Tibial nerve (tissue), 4 donors: ENCODE results near the gene WFDC8.

ENCODE experiments used
- CTCF ChIP-seq, 5 experiments: fragments of 200-600 bp in 3 of 5; fragments of 450-650 bp in 2 of 5; sonication (generic) in 3 of 5; IDR thresholded peaks; one replicate each; pipeline ENCODE4 v1.5.1; 2016 to 2019; ENCODE audit warnings: antibody characterized with exemption in 5 of 5, mild to moderate bottlenecking in 3 of 5, moderate library complexity in 2 of 5
- EP300 ChIP-seq, 2 donors: sonication (generic); formaldehyde crosslinking; IDR thresholded peaks; one replicate each; pipeline ENCODE4 v1.6.1; 2017; ENCODE audit warnings: antibody characterized with exemption in 2 of 2, mild to moderate bottlenecking in 1 of 2

DNA sequence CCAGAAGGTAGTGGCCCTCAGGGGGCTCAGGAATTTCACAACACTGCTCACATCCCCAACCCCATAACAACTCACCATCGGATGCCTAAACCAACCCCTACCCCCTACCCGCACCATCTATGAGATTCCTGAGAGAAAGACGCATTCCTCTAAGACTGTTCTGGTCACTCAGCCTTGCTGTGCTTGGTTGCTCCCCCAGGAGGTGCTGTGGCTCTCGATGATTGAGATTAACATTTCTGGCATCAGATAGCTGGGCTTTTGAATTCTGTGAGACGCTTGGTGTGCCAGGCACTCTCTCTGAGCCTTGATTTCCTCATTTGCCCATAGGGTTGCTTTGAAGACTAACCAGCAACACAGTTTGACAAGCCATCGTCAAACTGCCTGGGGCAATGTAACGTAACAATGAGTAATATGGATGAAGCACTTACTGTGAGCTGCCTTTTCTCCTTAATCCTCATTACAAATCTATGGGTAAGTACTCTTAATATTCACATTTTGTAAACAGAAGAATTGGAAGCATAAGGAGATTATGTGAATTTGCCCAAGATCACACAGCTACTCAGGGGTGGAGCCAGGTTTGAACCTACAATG lies 40.8 kb downstream of the WFDC8 start:
- TF ChIP-seq CTCF (IDR thresholded peaks at IDR 0.05) (no peak), EP300 (IDR thresholded peaks at IDR 0.05) (no peak)
